Smooth muscle cell of bladder (primary cell): ENCODE results near the gene S1PR2. TPM values are rescaled to one million over a fixed set of nuclear protein-coding genes. Genes with fewer than 3 reads are reported as not detected.

Experiments
- total RNA-seq: library from RNA; depleted of rRNA; stranded (reverse); fragments of >200 nt; gene quantifications from 2 replicates; pipeline ENCODE4 v1.2.3, GENCODE V29; 2014

S1PR2 gene, protein sequence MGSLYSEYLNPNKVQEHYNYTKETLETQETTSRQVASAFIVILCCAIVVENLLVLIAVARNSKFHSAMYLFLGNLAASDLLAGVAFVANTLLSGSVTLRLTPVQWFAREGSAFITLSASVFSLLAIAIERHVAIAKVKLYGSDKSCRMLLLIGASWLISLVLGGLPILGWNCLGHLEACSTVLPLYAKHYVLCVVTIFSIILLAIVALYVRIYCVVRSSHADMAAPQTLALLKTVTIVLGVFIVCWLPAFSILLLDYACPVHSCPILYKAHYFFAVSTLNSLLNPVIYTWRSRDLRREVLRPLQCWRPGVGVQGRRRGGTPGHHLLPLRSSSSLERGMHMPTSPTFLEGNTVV
- 16.5 and 23.5 TPM in 2 replicates for total RNA-seq

DNA sequence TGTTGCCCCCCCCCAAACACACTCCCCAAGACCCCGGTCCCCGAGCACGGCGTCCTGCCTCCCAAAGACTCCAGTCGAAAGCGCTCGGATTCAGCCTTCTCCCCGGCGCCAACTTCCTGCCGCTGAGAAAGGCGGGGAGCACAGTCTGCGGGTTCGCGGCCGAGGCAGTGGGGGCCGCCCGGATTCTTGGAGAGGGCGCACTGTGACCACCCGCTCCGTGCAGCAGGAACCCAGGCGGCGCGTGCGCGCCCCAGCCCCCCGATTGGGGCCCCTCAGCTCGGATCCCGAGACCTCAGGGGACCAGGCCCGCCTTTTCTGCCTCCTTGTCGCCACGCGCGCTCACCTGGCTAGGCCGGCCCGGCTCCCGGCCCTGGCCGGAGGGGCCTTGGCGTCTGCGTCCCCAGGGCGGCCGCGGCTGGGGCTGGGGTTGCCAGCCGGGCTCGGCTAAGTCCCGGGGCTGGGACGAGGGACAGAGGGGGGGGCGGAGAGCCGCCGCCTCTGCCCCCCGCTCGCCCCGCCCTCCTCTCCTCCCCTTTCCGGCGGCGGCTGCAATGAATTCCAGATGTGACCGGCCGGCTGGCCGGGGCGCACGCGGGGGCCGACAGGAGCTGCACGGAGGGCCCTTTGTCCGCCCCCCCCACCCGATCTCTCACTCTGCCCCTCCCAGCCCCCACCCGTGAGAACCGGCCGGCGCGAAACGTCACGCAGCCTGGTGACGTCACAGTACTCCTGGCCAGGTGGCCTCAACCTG lies at the start of gene S1PR2:
Gene S1PR2, minus strand, starts transcription at position 471 of the 751 bp plus-strand sequence. CDS start 6,426 bp downstream, outside the sequence.

GRCh38 chr19:10270616-10271394 lies 39.7 kb upstream of the S1PR2 start, which contains the start of gene ICAM1:
ICAM1 (plus strand) TSS chr19:10271120; CDS start chr19:10271160, 40 bp downstream.

DNA sequence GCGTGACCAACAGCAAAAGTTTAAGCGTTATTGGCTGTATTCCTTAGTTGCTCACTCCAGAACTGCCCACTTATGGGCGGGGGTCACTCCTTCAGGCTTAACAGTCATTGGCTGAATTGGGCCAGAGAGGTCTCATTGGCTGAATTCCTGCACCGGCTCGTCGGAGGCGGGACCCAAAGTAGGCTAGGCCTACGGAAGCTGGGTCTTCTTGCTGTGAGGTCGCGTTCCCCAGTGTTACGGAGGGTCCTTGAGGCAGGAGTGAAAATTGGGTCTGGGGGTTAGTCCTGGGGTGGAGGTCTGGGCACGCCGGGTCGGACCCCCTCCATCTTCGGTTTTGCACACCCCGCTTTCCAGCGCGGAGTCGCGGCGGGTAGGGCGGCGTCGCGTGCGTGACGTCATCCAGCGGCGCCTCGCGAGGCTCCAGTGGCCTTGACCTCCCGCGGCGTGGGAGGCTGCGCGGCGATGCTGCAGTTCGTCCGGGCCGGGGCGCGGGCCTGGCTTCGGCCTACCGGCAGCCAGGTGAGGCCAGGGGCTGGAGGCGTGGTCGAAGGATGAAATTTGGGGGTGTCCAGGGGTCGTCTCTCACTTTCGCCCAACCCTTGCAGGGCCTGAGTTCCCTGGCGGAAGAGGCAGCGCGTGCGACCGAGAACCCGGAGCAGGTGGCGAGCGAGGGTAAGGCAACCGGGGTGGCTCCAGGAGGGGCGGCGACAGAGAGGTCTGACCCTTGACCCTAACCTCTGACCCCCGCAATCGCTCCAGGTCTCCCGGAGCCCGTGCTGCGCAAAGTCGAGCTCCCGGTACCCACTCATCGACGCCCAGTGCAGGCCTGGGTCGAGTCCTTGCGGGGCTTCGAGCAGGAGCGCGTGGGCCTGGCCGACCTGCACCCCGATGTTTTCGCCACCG lies 20.9 kb upstream of the S1PR2 start, which contains the start of gene MRPL4:
Gene MRPL4, plus strand, starts transcription at position 423 of the 903 bp plus-strand sequence. Its CDS starts 40 bp downstream, at position 463.

GRCh38 chr19:10194500-10195198 lies 36.5 kb downstream of the S1PR2 start, which contains the start of gene DNMT1:
DNMT1 (minus strand) TSS chr19:10194953; CDS start chr19:10194899, 54 bp downstream.

Other genes starting within 250 kb of the S1PR2 start
- gene COL5A3, start 220.8 kb downstream of the S1PR2 start, total RNA-seq, result 1.7 and 2.1 TPM in 2 replicates
- gene RDH8, start 217.8 kb downstream of the S1PR2 start, total RNA-seq, result not detected in 2 replicates
- gene SHFL, start 145.0 kb downstream of the S1PR2 start, total RNA-seq, result 16.9 and 18.3 TPM in 2 replicates
- 0.14 and 0.28 TPM in 2 replicates for gene ANGPTL6, start 128.7 kb downstream of the S1PR2 start, total RNA-seq
- 22.8 and 36.7 TPM in 2 replicates for gene PPAN, start 125.0 kb downstream of the S1PR2 start, total RNA-seq
- 1.00 and 3.3 TPM in 2 replicates for gene P2RY11, start 119.6 kb downstream of the S1PR2 start, total RNA-seq
- 395 and 434 TPM in 2 replicates for gene EIF3G, start 111.4 kb downstream of the S1PR2 start, total RNA-seq
- gene DNMT1, start 36.4 kb downstream of the S1PR2 start, total RNA-seq, result 15.4 and 16.2 TPM in 2 replicates
- gene MRPL4, start 20.9 kb upstream of the S1PR2 start, total RNA-seq, result 13.1 and 14.2 TPM in 2 replicates
- 6.3 and 13.2 TPM in 2 replicates for gene ICAM1, start 39.8 kb upstream of the S1PR2 start, total RNA-seq
- 1.5 and 4.4 TPM in 2 replicates for gene ICAM4, start 55.6 kb upstream of the S1PR2 start, total RNA-seq
- gene ICAM5, start 58.6 kb upstream of the S1PR2 start, total RNA-seq, result 1.3 TPM in 2 replicates
- 0.28 and 0.37 TPM in 2 replicates for gene ZGLP1, start 78.5 kb upstream of the S1PR2 start, total RNA-seq
- gene FDX2, start 84.7 kb upstream of the S1PR2 start, total RNA-seq, result 15.2 and 16.6 TPM in 2 replicates
- 4.1 and 6.4 TPM in 2 replicates for gene RAVER1, start 102.2 kb upstream of the S1PR2 start, total RNA-seq
- 10.7 and 12.9 TPM in 2 replicates for gene ICAM3, start 108.3 kb upstream of the S1PR2 start, total RNA-seq
- 44.8 and 63.2 TPM in 2 replicates for gene TYK2, start 149.2 kb upstream of the S1PR2 start, total RNA-seq
- gene CDC37, start 172.2 kb upstream of the S1PR2 start, total RNA-seq, result 188 and 194 TPM in 2 replicates
- gene PDE4A, start 189.2 kb upstream of the S1PR2 start, total RNA-seq, result 2.7 and 3.8 TPM in 2 replicates